HepG2 (cell line): Measurements from ENCODE around the gene GRIN2C. TPM values are rescaled to one million over a fixed set of nuclear protein-coding genes. Genes with fewer than 3 reads are reported as not detected.

ENCODE experiments used
- AHDC1 ChIP-seq: sonication (generic); formaldehyde crosslinking; IDR thresholded peaks from 2 replicates; pipeline ENCODE4 v1.5.1; 2020; ENCODE audit warnings: mild to moderate bottlenecking, missing genetic modification reagents, borderline replicate concordance
- RAD21 ChIP-seq: fragments of 450-650 bp; formaldehyde crosslinking; IDR thresholded peaks from 2 replicates; pipeline ENCODE4 v1.5.0; 2020; ENCODE audit warnings: mild to moderate bottlenecking
- TERF1 ChIP-seq: sonication (generic); formaldehyde crosslinking; IDR thresholded peaks from 2 replicates; pipeline ENCODE4 v1.8.0; 2022; ENCODE audit warnings: mild to moderate bottlenecking, missing genetic modification reagents, moderate library complexity
- ZNF567 ChIP-seq: sonication (generic); formaldehyde crosslinking; IDR thresholded peaks from 2 replicates; pipeline ENCODE4 v1.8.1; 2023; ENCODE audit warnings: mild to moderate bottlenecking, missing genetic modification reagents, borderline replicate concordance
- ZNF598 ChIP-seq: sonication (generic); formaldehyde crosslinking; IDR thresholded peaks from 2 replicates; pipeline ENCODE4 v1.5.1; 2020; ENCODE audit warnings: mild to moderate bottlenecking, missing genetic modification reagents, borderline replicate concordance
- ZNF879 ChIP-seq: sonication (generic); formaldehyde crosslinking; IDR thresholded peaks from 2 replicates; pipeline ENCODE4 v1.8.1; 2023; ENCODE audit warnings: missing genetic modification reagents
- polyA plus RNA-seq, 8 experiments: library from polyadenylated mRNA; depleted of rRNA in 3 of 8; stranded (reverse) in 7 of 8; unstranded in 1 of 8; fragments of >200 nt; fragmentation: Illumina TruSeq in 4 of 8; extraction: Trizol in 4 of 8; gene quantifications; 2 replicates each; pipeline versions ENCODE4 v1.2.1 to v1.2.3, GENCODE V29; 2011 to 2016; ENCODE audit warnings: low read depth in 4 of 8, missing spikeins in 1 of 8, mixed read lengths in 1 of 8; ENCODE audit not compliant: insufficient read depth in 1 of 8
- total RNA-seq, 5 experiments: library from RNA; depleted of rRNA; stranded (reverse); fragments of >200 nt; fragmentation: Illumina TruSeq; extraction: Trizol; gene quantifications; 2 replicates each; pipeline ENCODE4 v1.2.3, GENCODE V29; 2016; ENCODE audit warnings: low read depth in 1 of 5
- TF ChIP-seq, protein P1 (sequence below): sonication (generic); formaldehyde crosslinking; IDR thresholded peaks from 2 replicates; pipeline ENCODE4 v1.4.0; 2020; ENCODE audit warnings: mild to moderate bottlenecking, missing genetic modification reagents
- TF ChIP-seq, protein P2 (sequence below): conservative IDR thresholded peaks from 2 replicates; pipeline ENCODE4 v1.6.1; 2018; ENCODE audit warnings: missing genetic modification reagents
- TF ChIP-seq, protein P3 (sequence below): sonication (generic); formaldehyde crosslinking; conservative IDR thresholded peaks from 2 replicates; pipeline ENCODE4 v1.8.1; 2023; ENCODE audit warnings: missing genetic modification reagents

The GRIN2C gene
- total and polyA plus RNA-seq, 2 of the 13 experiments (the other 11 are each of a cell fraction or from before 2014, with no cell fraction given), result 0.03 to 0.11 TPM

DNA sequence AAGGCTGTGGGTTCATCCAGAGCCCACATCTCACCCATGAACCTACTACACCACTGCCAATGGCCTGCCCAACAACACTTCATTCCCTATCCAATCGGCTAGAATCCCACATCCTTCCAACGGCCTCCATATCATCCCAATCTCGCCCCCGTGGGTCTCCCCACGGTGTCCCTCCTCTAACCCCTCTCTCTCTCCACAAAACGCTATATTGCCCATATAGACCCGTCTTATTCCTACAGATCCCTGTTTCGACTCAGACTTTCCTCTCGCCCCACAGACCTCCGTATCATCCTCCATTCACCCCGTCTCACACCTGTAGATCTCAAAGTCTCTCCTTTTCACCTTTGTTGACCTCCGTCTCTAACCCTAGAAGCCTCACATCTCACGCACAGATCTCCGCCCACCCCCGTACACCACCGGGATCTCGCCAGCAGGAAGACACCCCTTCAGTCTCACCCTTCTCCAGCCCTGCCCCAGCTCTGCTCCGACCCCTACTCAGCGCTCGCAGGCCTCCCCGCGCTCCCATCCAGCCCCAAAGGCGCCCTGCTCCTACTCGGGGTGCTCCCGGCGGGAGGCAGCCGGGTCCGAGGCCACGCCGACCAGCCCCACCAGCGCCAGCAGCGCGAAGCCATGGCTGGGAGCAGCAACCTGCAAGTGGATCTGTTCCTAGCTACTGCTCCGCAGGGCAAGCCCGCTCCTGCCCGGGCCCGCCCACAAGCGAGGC is 12.8 kb upstream of the GRIN2C start, which contains the start of gene FDXR (continued):
- TF ChIP-seq, protein P1, sequence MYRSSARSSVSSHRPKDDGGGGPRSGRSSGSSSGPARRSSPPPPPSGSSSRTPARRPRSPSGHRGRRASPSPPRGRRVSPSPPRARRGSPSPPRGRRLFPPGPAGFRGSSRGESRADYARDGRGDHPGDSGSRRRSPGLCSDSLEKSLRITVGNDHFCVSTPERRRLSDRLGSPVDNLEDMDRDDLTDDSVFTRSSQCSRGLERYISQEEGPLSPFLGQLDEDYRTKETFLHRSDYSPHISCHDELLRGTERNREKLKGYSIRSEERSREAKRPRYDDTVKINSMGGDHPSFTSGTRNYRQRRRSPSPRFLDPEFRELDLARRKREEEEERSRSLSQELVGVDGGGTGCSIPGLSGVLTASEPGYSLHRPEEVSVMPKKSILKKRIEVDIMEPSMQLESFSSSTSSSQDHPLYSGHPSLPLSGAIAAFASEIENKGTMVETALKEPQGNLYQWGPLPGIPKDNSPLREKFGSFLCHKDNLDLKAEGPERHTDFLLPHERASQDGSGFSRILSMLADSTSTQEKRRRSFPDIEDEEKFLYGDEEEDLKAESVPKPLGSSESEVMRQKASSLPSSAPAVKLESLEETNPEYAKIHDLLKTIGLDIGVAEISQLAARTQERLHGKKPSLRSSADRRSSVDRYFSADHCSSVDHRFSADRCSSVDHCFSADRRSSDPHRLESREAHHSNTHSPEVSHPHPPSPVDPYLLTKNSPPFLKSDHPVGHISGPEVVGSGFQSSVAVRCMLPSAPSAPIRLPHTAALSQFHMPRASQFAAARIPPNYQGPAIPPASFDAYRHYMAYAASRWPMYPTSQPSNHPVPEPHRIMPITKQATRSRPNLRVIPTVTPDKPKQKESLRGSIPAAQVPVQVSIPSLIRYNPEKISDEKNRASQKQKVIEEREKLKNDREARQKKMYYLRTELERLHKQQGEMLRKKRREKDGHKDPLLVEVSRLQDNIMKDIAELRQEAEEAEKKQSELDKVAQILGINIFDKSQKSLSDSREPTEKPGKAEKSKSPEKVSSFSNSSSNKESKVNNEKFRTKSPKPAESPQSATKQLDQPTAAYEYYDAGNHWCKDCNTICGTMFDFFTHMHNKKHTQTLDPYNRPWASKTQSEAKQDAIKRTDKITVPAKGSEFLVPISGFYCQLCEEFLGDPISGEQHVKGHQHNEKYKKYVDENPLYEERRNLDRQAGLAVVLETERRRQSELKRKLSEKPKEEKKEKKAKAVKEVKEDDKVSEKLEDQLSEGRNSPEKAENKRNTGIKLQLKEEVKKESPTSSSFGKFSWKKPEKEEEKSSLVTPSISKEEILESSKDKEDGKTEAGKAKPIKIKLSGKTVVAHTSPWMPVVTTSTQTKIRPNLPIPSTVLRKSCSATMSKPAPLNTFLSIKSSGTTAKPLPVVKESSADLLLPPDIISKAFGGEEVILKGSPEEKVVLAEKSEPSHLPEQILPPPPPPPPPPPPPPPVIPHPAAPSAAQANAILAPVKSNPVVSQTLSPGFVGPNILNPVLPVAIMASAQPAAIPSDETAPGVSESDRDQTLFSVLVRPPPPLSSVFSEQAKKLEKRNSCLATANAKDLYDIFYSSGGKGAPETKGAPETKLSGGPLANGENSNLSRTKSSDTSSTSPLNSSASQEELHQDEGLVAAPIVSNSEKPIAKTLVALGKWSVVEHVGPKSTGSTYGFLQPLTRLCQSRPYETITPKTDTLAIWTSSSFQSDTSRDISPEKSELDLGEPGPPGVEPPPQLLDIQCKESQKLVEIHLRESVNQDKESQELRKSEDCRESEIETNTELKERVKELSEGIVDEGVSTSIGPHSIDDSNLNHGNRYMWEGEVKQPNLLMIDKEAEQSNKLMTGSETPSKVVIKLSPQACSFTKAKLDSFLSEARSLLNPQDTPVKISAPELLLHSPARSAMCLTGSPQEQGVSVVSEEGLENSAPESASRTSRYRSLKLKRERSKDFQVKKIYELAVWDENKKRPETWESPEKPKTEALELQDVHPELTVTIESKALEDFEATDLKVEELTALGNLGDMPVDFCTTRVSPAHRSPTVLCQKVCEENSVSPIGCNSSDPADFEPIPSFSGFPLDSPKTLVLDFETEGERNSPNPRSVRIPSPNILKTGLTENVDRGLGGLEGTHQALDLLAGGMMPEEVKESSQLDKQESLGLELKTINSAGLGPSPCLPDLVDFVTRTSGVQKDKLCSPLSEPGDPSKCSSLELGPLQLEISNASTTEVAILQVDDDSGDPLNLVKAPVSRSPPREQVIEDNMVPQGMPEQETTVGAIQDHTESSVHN (CRISPR knock-in tag), result no peak
- TF ChIP-seq AHDC1 (CRISPR knock-in tag) (no peak; the same call in 1 of the 2 replicates), TERF1 (CRISPR knock-in tag) (0 out of 2 replicates have a peak, but pooled peaks have one; percentile 48), ZNF598 (CRISPR knock-in tag) (peak; percentile 46; the same call in 1 of the 2 replicates), RAD21 (CRISPR knock-in tag) (peak; percentile 58), ZNF879 (CRISPR knock-in tag) (no peak), ZNF567 (CRISPR knock-in tag) (no peak)
- TF ChIP-seq, protein P2, sequence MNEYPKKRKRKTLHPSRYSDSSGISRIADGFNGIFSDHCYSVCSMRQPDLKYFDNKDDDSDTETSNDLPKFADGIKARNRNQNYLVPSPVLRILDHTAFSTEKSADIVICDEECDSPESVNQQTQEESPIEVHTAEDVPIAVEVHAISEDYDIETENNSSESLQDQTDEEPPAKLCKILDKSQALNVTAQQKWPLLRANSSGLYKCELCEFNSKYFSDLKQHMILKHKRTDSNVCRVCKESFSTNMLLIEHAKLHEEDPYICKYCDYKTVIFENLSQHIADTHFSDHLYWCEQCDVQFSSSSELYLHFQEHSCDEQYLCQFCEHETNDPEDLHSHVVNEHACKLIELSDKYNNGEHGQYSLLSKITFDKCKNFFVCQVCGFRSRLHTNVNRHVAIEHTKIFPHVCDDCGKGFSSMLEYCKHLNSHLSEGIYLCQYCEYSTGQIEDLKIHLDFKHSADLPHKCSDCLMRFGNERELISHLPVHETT, result 0 out of 2 replicates have a peak, but pooled peaks have one; percentile 79
- TF ChIP-seq, protein P3, sequence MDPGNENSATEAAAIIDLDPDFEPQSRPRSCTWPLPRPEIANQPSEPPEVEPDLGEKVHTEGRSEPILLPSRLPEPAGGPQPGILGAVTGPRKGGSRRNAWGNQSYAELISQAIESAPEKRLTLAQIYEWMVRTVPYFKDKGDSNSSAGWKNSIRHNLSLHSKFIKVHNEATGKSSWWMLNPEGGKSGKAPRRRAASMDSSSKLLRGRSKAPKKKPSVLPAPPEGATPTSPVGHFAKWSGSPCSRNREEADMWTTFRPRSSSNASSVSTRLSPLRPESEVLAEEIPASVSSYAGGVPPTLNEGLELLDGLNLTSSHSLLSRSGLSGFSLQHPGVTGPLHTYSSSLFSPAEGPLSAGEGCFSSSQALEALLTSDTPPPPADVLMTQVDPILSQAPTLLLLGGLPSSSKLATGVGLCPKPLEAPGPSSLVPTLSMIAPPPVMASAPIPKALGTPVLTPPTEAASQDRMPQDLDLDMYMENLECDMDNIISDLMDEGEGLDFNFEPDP (CRISPR knock-in tag), result no peak
